ENCODE measurements around the gene GPS2. TPM values are rescaled to one million over a fixed set of nuclear protein-coding genes. Genes with fewer than 3 reads are reported as not detected.

The GPS2 gene
- total RNA-seq, 1 donor from 2014 or later = 66.1 TPM

- intact Hi-C loops (cut with micrococcal nuclease) = no loop called here
- no peaks in the 10 kb centered on the region for H3K9me3 ChIP-seq (replicated peaks)
- no peak for DNase-seq
- no peak for TF ChIP-seq CTCF (IDR thresholded peaks at IDR 0.05; ENCODE audit: borderline replicate concordance)
- peaks cover 78% of the 10 kb centered on the region for H3K4me1 ChIP-seq
- peak overlapping the region; percentile 67 for H3K27ac ChIP-seq (replicated peaks)
- peaks cover 71% of the 10 kb centered on the region for H3K27me3 ChIP-seq (ENCODE audit: low read depth)
- H3K4me3 ChIP-seq = no peak overlapping the region
- no peaks in the 10 kb centered on the region for H3K36me3 ChIP-seq
Observed at GRCh38 chr17:7292729-7293128, 22.4 kb downstream of the GPS2 start.

- Histone ChIP-seq H3K27ac (replicated peaks) (peak overlapping the region; percentile 67), H3K4me1 (peaks cover 79% of the 10 kb centered on the region), H3K4me3 (no peak overlapping the region), H3K36me3 (no peaks in the 10 kb centered on the region), H3K27me3 (ENCODE audit: low read depth) (peaks cover 77% of the 10 kb centered on the region), H3K9me3 (replicated peaks) (no peaks in the 10 kb centered on the region)
- DNase-seq = no peak
- intact Hi-C loops (cut with micrococcal nuclease) = no loop called here
- TF ChIP-seq CTCF (IDR thresholded peaks at IDR 0.05; ENCODE audit: borderline replicate concordance) = no peak
Observed at GRCh38 chr17:7292194-7292593, 23.0 kb downstream of the GPS2 start.

GRCh38 chr17:7290685-7291084 lies 24.5 kb downstream of the GPS2 start:
- no peak overlapping the region for H3K4me3 ChIP-seq
- peaks cover 11% of the 10 kb centered on the region for H3K36me3 ChIP-seq
- no peak for TF ChIP-seq CTCF (IDR thresholded peaks at IDR 0.05; ENCODE audit: borderline replicate concordance)
- intact Hi-C loops (cut with micrococcal nuclease) = no loop called here
- no peak for DNase-seq
- H3K4me1 ChIP-seq = peaks cover 74% of the 10 kb centered on the region
- no peaks in the 10 kb centered on the region for H3K9me3 ChIP-seq (replicated peaks)
- peaks cover 76% of the 10 kb centered on the region for H3K27me3 ChIP-seq (ENCODE audit: low read depth)
- H3K27ac ChIP-seq (replicated peaks) = peak overlapping the region; percentile 67

GRCh38 chr17:7290166-7290565 lies 25.0 kb downstream of the GPS2 start:
- no peak for DNase-seq
- H3K4me1 ChIP-seq = peaks cover 74% of the 10 kb centered on the region
- H3K27ac ChIP-seq (replicated peaks) = peak overlapping the region; percentile 67
- peaks cover 16% of the 10 kb centered on the region for H3K36me3 ChIP-seq
- no peaks in the 10 kb centered on the region for H3K9me3 ChIP-seq (replicated peaks)
- TF ChIP-seq CTCF (IDR thresholded peaks at IDR 0.05; ENCODE audit: borderline replicate concordance) = no peak
- H3K4me3 ChIP-seq = no peak overlapping the region
- peaks cover 71% of the 10 kb centered on the region for H3K27me3 ChIP-seq (ENCODE audit: low read depth)
- intact Hi-C loops (cut with micrococcal nuclease) = no loop called here

GRCh38 chr17:7289256-7290032 lies 25.7 kb downstream of the GPS2 start:
- no peak for TF ChIP-seq CTCF (IDR thresholded peaks at IDR 0.05; ENCODE audit: borderline replicate concordance)
- Histone ChIP-seq H3K27me3 (ENCODE audit: low read depth) (peaks cover 71% of the 10 kb centered on the region), H3K9me3 (replicated peaks) (no peaks in the 10 kb centered on the region), H3K27ac (replicated peaks) (peak overlapping the region; percentile 67), H3K4me1 (peaks cover 74% of the 10 kb centered on the region), H3K4me3 (no peak overlapping the region), H3K36me3 (peaks cover 23% of the 10 kb centered on the region)
- DNase-seq = no peak
- intact Hi-C loops (cut with micrococcal nuclease) = no loop called here
